Measurements from ENCODE around the gene JCAD. TPM values are rescaled to one million over a fixed set of nuclear protein-coding genes. Genes with fewer than 3 reads are reported as not detected.

JCAD gene
- total RNA-seq, 2 experiments from 2014 or later, result 0.68 to 1.0 TPM

GRCh38 chr10:30062582-30062981 is 3.2 kb upstream of the JCAD start:
- CTCF ChIA-PET, result no interaction called here
- H3K27me3 Mint-ChIP-seq, result peaks cover 65% of the 10 kb centered on the region
- H3K4me1 Mint-ChIP-seq, result peaks cover 7% of the 10 kb centered on the region
- H3K4me3 Mint-ChIP-seq, result no peak overlapping the region
- DNase-seq, result no peak
- H3K9me3 Mint-ChIP-seq, result no peaks in the 10 kb centered on the region
- POLR2A ChIA-PET, result no interaction called here
- peaks cover 3% of the 10 kb centered on the region for H3K36me3 Mint-ChIP-seq (ENCODE audit: low read depth)
- no peak overlapping the region for H3K27ac Mint-ChIP-seq

DNA sequence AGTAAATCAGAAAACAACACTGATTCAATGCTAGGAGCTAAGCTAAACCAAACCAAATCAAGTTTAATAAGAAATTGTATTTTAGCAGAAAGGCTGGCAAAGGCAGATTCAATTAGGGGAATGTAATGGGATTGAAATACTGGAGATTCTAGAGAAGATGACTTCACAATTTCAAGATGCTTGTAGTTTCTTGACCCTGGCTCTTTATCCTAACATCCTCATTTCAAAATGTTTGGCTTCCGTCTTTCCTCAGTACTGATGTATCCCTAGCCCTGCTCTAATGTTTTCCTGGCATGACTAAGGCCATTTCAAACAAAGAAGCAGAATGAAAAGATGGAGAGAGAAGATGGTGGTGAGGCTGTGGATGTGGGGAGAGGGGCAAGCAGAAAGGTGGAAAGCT is 2.7 kb upstream of the JCAD start:
- Mint-ChIP-seq H3K27ac (no peak overlapping the region), H3K9me3 (no peaks in the 10 kb centered on the region), H3K4me1 (peaks cover 7% of the 10 kb centered on the region), H3K27me3 (peaks cover 69% of the 10 kb centered on the region), H3K36me3 (ENCODE audit: low read depth) (peaks cover 3% of the 10 kb centered on the region), H3K4me3 (no peak overlapping the region)
- ChIA-PET CTCF (no interaction called here), POLR2A (no interaction called here)
- no peak for DNase-seq

GRCh38 chr10:30058570-30059132 is 735 bp downstream of the JCAD start:
- peaks cover 7% of the 10 kb centered on the region for H3K4me1 Mint-ChIP-seq
- H3K36me3 Mint-ChIP-seq (ENCODE audit: low read depth), result peaks cover 3% of the 10 kb centered on the region
- POLR2A ChIA-PET, result interaction anchor here (0.6 to 0.7 kb wide), 2 partner anchors 47 to 289 kb away, joined by 3 read pairs; no protein-coding TSS in a partner anchor
- CTCF ChIA-PET, result interaction anchor here (1.1 kb wide), 1 partner anchor 56 kb away, joined by 3 read pairs; no protein-coding TSS in a partner anchor
- peaks cover 72% of the 10 kb centered on the region for H3K27me3 Mint-ChIP-seq
- H3K27ac Mint-ChIP-seq, result no peak overlapping the region
- DNase-seq, result no peak
- H3K9me3 Mint-ChIP-seq, result no peaks in the 10 kb centered on the region
- no peak overlapping the region for H3K4me3 Mint-ChIP-seq

DNA sequence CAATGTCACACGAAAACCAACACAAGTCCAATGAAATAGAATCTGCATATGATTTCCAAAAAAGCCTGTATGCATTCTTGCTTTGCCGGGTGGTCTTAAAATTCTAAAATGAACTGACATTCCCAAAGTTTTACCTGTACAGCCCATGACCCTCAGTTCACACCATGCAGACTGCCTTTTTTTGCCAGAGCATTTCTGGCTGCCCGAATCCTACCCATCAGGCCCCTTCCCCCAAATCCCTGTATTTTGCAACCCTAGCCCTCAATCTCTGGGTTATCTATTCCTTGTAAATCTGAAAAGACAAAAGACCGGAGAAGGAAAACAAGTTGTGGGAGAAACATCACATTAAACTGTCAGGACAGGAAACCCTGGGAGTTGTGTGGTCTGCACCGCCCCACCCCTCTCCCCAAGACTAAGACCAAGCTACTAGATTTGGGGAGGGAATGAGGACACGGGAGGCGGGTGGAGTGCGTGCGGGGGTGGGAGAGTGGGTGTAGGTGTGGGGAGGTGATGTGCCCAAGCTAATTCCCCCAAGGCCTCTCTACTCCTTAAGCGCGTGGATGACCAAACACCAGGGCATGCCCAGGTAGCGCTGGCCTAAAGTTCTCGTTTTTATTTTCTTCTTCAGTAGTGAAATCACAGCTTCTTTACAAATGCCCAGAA is 1.4 kb downstream of the JCAD start:
- DNase-seq, result no peak
- H3K27me3 Mint-ChIP-seq, result peaks cover 67% of the 10 kb centered on the region
- H3K36me3 Mint-ChIP-seq (ENCODE audit: low read depth), result peaks cover 3% of the 10 kb centered on the region
- ChIA-PET CTCF (interaction anchor here (1.1 kb wide), 1 partner anchor 57 kb away, joined by 3 read pairs; no protein-coding TSS in a partner anchor), POLR2A (interaction anchor here (0.6 to 0.7 kb wide), 2 partner anchors 47 to 290 kb away, joined by 3 read pairs; no protein-coding TSS in a partner anchor)
- H3K4me3 Mint-ChIP-seq, result no peak overlapping the region
- no peaks in the 10 kb centered on the region for H3K9me3 Mint-ChIP-seq
- peaks cover 7% of the 10 kb centered on the region for H3K4me1 Mint-ChIP-seq
- H3K27ac Mint-ChIP-seq, result no peak overlapping the region

DNA sequence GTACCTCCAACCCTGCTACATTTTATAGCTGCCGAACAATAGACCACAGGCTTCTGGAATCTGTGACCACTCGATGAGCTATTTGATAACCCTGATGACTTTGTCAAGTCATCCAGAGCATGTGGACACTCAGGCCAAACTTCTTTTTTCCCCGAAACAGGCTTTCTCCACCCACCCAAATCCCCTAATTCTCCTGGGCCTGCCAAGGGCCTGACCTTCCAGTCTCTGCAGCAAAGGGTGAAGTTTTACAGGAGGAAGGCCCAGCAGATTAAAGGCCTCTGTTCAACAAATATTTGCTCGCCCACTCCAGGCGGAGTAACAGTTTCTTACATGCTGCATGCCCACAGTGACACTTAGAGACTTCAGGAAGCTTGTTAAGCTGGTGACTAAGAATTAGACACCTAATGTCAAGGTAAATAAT is 2.0 kb downstream of the JCAD start:
- Mint-ChIP-seq H3K4me1 (peaks cover 7% of the 10 kb centered on the region), H3K27me3 (peaks cover 64% of the 10 kb centered on the region), H3K27ac (no peak overlapping the region), H3K4me3 (no peak overlapping the region), H3K36me3 (ENCODE audit: low read depth) (peaks cover 3% of the 10 kb centered on the region), H3K9me3 (no peaks in the 10 kb centered on the region)
- CTCF ChIA-PET, result no interaction called here
- POLR2A ChIA-PET, result no interaction called here
- DNase-seq, result no peak

DNA sequence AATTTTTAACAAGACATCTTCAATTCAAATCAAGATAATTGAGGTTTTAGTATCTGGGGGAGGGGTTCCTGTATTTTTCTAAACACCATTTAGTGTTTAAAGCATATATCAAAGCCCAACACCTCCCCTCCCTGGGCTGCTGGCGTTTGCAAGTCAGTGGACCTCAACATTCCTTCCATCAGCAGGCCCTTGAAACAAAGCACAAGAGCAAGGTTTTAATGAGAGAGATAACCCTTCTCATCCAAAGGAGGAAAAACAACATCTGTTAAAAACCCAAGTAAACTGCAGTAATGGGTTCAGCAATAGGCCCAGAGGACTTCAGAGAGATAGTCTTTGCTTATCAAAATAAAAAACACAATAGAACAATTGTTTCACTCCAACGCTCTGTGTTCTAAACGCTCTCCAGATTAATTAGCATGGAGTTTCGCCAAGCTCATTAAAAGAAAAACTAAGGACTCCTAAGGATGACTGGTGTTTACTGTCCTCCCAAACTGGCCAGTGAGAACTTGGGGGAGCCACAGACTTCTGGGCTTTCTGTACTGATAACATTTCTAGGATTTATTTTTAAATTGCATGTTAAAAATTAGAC is 2.5 kb downstream of the JCAD start:
- DNase-seq, result no peak
- Mint-ChIP-seq H3K27me3 (peaks cover 64% of the 10 kb centered on the region), H3K27ac (no peak overlapping the region), H3K36me3 (ENCODE audit: low read depth) (peaks cover 3% of the 10 kb centered on the region), H3K9me3 (no peaks in the 10 kb centered on the region), H3K4me1 (peaks cover 7% of the 10 kb centered on the region), H3K4me3 (no peak overlapping the region)
- ChIA-PET CTCF (no interaction called here), POLR2A (no interaction called here)

GRCh38 chr10:30056281-30056680 is 3.1 kb downstream of the JCAD start:
- Mint-ChIP-seq H3K27me3 (peaks cover 64% of the 10 kb centered on the region), H3K9me3 (no peaks in the 10 kb centered on the region), H3K36me3 (ENCODE audit: low read depth) (peaks cover 3% of the 10 kb centered on the region), H3K4me1 (peaks cover 7% of the 10 kb centered on the region), H3K27ac (no peak overlapping the region), H3K4me3 (no peak overlapping the region)
- ChIA-PET CTCF (no interaction called here), POLR2A (no interaction called here)
- DNase-seq, result no peak

DNA sequence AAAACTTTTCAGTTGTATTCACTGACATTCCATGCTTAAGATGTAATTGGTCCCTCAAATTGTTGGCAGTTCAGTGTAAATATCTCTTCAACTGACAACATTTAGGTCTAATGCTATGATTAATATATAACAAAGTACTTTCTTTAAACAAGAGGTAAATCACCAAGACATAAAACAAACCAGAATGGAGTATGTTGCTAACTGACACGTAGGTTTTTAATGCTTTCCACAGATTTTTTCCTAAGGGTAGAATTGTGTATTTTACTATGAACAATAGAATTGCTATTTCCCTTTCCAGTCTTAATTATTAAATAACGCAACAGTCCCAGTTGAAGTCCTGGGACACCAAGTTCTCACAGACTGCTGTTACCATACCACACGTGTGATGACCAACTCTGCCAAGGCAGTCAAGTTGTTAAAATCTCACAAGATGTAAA is 4.1 kb downstream of the JCAD start:
- H3K4me1 Mint-ChIP-seq, result peaks cover 7% of the 10 kb centered on the region
- no peak overlapping the region for H3K27ac Mint-ChIP-seq
- CTCF ChIA-PET, result no interaction called here
- H3K27me3 Mint-ChIP-seq, result peaks cover 65% of the 10 kb centered on the region
- H3K36me3 Mint-ChIP-seq (ENCODE audit: low read depth), result peaks cover 3% of the 10 kb centered on the region
- H3K4me3 Mint-ChIP-seq, result no peak overlapping the region
- POLR2A ChIA-PET, result no interaction called here
- no peaks in the 10 kb centered on the region for H3K9me3 Mint-ChIP-seq
- DNase-seq, result no peak

- CTCF ChIA-PET, result no interaction called here
- DNase-seq, result no peak
- POLR2A ChIA-PET, result no interaction called here
- no peak overlapping the region for H3K4me3 Mint-ChIP-seq
- peaks cover 26% of the 10 kb centered on the region for H3K4me1 Mint-ChIP-seq
- H3K36me3 Mint-ChIP-seq (ENCODE audit: low read depth), result no peaks in the 10 kb centered on the region
- no peaks in the 10 kb centered on the region for H3K9me3 Mint-ChIP-seq
- no peak overlapping the region for H3K27ac Mint-ChIP-seq
- H3K27me3 Mint-ChIP-seq, result peaks cover 57% of the 10 kb centered on the region
These were observed 7.3 kb downstream of the JCAD start for GRCh38 chr10:30052062-30052461.

DNA sequence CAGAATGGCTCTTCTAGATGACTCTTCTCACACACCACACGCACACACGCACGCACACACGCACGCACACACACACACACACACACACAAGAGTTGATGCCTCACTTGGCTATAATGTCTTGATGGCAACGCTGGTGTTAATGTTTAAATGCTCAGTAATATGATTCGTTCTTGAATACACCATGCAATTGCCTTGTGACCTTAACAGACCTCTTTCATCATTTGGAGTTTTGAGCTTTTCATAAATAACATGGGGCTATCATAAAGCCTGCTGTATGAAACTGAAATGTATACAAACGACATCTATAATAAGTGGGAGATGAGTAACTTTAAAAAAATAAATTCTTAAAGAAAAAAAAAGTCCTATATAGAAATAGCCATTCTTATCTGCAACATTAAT is 8.2 kb downstream of the JCAD start:
- no peak overlapping the region for H3K27ac Mint-ChIP-seq
- no peak for DNase-seq
- no peaks in the 10 kb centered on the region for H3K36me3 Mint-ChIP-seq (ENCODE audit: low read depth)
- peaks cover 32% of the 10 kb centered on the region for H3K4me1 Mint-ChIP-seq
- POLR2A ChIA-PET, result no interaction called here
- CTCF ChIA-PET, result interaction anchor here (0.6 kb wide), 1 partner anchor 45 kb away, joined by 3 read pairs; no protein-coding TSS in a partner anchor
- peaks cover 49% of the 10 kb centered on the region for H3K27me3 Mint-ChIP-seq
- H3K9me3 Mint-ChIP-seq, result no peaks in the 10 kb centered on the region
- no peak overlapping the region for H3K4me3 Mint-ChIP-seq

DNA sequence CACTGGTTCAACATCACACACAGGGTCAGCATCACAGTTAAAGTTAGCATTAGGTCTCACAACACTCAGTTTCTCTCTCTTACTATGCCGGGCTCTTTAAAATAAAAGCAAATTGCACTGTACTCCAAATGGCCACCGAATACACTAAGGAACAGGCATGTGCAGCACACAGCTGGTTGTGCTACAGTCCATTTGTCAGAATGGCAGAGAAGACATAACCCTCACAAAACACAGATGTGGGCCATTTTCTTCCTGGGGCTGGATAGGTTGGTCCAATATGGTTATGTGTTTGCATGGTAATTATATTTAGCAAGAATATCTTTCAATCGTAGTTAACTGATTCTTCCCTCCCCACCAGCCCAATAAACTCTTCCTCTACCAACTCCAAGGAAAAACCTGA is 9.0 kb downstream of the JCAD start:
- no peak overlapping the region for H3K27ac Mint-ChIP-seq
- peaks cover 33% of the 10 kb centered on the region for H3K4me1 Mint-ChIP-seq
- H3K36me3 Mint-ChIP-seq (ENCODE audit: low read depth), result no peaks in the 10 kb centered on the region
- CTCF ChIA-PET, result interaction anchor here (0.6 kb wide), 1 partner anchor 44 kb away, joined by 3 read pairs; no protein-coding TSS in a partner anchor
- DNase-seq, result no peak
- H3K27me3 Mint-ChIP-seq, result peaks cover 52% of the 10 kb centered on the region
- POLR2A ChIA-PET, result no interaction called here
- no peak overlapping the region for H3K4me3 Mint-ChIP-seq
- H3K9me3 Mint-ChIP-seq, result no peaks in the 10 kb centered on the region

DNA sequence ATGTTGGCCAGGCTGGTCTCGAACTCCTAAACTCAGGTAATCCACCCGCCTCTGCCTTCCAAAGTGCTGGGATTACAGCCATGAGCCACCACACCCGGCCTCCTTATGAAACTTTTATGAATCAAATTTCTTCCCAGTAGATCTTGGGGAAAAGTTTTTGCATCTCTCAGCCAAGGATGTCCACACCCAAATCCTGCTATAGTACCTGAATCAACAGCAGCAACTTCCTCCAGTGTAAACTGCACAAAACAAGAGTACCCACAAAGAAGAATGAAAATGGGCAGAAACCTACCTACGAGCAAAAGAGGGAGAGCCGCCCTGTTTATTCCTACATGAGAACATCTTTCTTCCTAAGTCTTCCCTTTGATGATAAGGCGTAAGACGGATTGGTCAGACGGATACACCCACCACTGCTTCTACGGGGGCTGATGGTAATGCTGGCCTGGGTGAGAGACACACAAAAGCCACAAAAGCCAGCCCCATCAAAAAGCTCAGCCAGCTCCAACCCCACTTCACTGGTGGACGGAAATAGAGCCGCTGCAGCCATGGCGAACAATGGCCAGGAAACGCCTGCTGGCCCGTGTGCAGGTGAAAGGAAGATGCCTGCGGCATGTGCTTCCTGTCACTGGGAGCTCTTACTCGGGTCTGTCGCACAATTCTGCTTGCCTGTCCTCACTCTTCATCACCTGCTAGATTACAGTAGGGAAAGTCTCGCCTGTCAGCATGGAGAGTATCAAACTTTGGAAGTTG is 10.4 kb downstream of the JCAD start:
- Mint-ChIP-seq H3K36me3 (ENCODE audit: low read depth) (no peaks in the 10 kb centered on the region), H3K4me3 (no peak overlapping the region), H3K27ac (peak overlapping the region; percentile 2), H3K27me3 (peaks cover 54% of the 10 kb centered on the region), H3K4me1 (peaks cover 33% of the 10 kb centered on the region), H3K9me3 (no peaks in the 10 kb centered on the region)
- CTCF ChIA-PET, result no interaction called here
- DNase-seq, result no peak
- POLR2A ChIA-PET, result interaction anchor here (0.6 to 2.7 kb wide), 3 partner anchors 9 to 50 kb away, joined by 3 to 26 read pairs (median 4); no protein-coding TSS in a partner anchor

All from activated CD4-positive, alpha-beta memory T cell treated with anti-CD3 and anti-CD28 coated beads, Interleukin-2, amount 10 ng/mL, durations not matched to agents 7 days and 5 days (primary cell).